Mesothelial cell of epicardium (in vitro differentiated cells): ENCODE results near the gene PATZ1. TPM values are rescaled to one million over a fixed set of nuclear protein-coding genes. Genes with fewer than 3 reads are reported as not detected.

Source experiments
- DNase-seq, 2 experiments: peaks; one replicate each; pipeline ENCODE4 v3.0.0; 2021; ENCODE audit warnings: low spot score in 2 of 2; ENCODE audit not compliant: unreplicated experiment in 2 of 2
- H3K27ac Mint-ChIP-seq: 2 replicates; pipeline ENCODE4 v1.8.0; 2021; ENCODE audit warnings: mixed read lengths
- H3K27me3 Mint-ChIP-seq: 2 replicates; pipeline ENCODE4 v1.8.0; 2021; ENCODE audit warnings: low read depth, mixed read lengths
- H3K36me3 Mint-ChIP-seq: 2 replicates; pipeline ENCODE4 v1.8.0; 2021; ENCODE audit warnings: mixed read lengths
- H3K4me1 Mint-ChIP-seq: 2 replicates; pipeline ENCODE4 v1.8.0; 2021; ENCODE audit warnings: mixed read lengths
- H3K4me3 Mint-ChIP-seq: 2 replicates; pipeline ENCODE4 v1.8.0; 2021; ENCODE audit warnings: mild to moderate bottlenecking, moderate library complexity, mixed read lengths
- H3K9me3 Mint-ChIP-seq: 2 replicates; pipeline ENCODE4 v1.8.0; 2021; ENCODE audit warnings: mixed read lengths
- total RNA-seq: library from RNA; stranded (reverse); gene quantifications from 3 replicates; pipeline ENCODE4 v1.2.1, GENCODE V29; 2021
- TF ChIP-seq, protein P1 (sequence below): fragments of 200-600 bp; sonication (generic); IDR thresholded peaks from one replicate; pipeline ENCODE4 v1.5.0; 2021; ENCODE audit warnings: antibody characterized with exemption; ENCODE audit not compliant: unreplicated experiment

PATZ1 gene
- total RNA-seq, 1 donor from 2014 or later, result 70.9 TPM

DNA sequence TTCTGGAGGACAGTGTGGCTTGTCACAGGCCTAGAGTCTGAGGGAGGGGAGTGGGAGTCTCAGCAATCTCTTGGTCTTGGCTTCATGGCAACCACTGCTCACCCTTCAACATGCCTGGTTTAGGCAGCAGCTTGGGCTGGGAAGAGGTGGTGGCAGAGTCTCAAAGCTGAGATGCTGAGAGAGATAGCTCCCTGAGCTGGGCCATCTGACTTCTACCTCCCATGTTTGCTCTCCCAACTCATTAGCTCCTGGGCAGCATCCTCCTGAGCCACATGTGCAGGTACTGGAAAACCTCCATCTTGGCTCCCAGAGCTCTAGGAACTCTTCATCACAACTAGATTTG lies 66.8 kb downstream of the PATZ1 start:
- H3K27me3 Mint-ChIP-seq, result no peaks in the 10 kb centered on the region
- no peak overlapping the region for H3K27ac Mint-ChIP-seq
- no peak overlapping the region for H3K4me3 Mint-ChIP-seq
- H3K36me3 Mint-ChIP-seq, result peaks cover 7% of the 10 kb centered on the region
- peaks cover 8% of the 10 kb centered on the region for H3K4me1 Mint-ChIP-seq
- no peak for DNase-seq
- no peaks in the 10 kb centered on the region for H3K9me3 Mint-ChIP-seq
- TF ChIP-seq, protein P1, sequence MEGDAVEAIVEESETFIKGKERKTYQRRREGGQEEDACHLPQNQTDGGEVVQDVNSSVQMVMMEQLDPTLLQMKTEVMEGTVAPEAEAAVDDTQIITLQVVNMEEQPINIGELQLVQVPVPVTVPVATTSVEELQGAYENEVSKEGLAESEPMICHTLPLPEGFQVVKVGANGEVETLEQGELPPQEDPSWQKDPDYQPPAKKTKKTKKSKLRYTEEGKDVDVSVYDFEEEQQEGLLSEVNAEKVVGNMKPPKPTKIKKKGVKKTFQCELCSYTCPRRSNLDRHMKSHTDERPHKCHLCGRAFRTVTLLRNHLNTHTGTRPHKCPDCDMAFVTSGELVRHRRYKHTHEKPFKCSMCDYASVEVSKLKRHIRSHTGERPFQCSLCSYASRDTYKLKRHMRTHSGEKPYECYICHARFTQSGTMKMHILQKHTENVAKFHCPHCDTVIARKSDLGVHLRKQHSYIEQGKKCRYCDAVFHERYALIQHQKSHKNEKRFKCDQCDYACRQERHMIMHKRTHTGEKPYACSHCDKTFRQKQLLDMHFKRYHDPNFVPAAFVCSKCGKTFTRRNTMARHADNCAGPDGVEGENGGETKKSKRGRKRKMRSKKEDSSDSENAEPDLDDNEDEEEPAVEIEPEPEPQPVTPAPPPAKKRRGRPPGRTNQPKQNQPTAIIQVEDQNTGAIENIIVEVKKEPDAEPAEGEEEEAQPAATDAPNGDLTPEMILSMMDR, result no peak

DNA sequence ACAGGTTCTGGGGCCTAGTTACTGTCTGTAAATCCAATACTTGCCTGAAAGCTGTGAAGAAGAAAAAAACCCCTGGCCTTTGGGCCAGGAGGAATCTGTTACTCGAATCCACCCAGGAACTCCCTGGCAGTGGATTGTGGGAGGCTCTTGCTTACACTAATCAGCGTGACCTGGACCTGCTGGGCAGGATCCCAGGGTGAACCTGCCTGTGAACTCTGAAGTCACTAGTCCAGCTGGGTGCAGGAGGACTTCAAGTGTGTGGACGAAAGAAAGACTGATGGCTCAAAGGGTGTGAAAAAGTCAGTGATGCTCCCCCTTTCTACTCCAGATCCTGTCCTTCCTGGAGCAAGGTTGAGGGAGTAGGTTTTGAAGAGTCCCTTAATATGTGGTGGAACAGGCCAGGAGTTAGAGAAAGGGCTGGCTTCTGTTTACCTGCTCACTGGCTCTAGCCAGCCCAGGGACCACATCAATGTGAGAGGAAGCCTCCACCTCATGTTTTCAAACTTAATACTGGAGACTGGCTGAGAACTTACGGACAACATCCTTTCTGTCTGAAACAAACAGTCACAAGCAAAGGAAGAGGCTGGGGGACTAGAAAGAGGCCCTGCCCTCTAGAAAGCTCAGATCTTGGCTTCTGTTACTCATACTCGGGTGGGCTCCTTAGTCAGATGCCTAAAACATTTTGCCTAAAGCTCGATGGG lies 67.4 kb downstream of the PATZ1 start:
- Mint-ChIP-seq H3K9me3 (no peaks in the 10 kb centered on the region), H3K36me3 (peaks cover 11% of the 10 kb centered on the region), H3K4me1 (peaks cover 8% of the 10 kb centered on the region), H3K4me3 (no peak overlapping the region), H3K27ac (peak overlapping the region; percentile 41), H3K27me3 (no peaks in the 10 kb centered on the region)
- DNase-seq, result no peak
- TF ChIP-seq, protein P1, result no peak

DNA sequence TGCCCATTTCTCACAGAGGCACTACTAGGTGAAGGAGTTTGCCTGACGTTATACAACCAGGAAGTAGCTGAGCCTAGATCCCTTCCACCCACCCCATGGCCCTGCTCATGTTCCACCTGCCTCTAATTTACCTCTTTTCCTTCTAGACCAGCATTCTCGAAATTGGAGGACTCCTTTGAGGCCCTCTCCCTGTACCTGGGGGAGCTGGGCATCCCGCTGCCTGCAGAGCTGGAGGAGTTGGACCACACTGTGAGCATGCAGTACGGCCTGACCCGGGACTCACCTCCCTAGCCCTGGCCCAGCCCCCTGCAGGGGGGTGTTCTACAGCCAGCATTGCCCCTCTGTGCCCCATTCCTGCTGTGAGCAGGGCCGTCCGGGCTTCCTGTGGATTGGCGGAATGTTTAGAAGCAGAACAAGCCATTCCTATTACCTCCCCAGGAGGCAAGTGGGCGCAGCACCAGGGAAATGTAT lies 68.0 kb downstream of the PATZ1 start:
- Mint-ChIP-seq H3K36me3 (peaks cover 15% of the 10 kb centered on the region), H3K9me3 (no peaks in the 10 kb centered on the region), H3K27me3 (no peaks in the 10 kb centered on the region), H3K4me3 (no peak overlapping the region), H3K27ac (no peak overlapping the region), H3K4me1 (peaks cover 8% of the 10 kb centered on the region)
- no peak for DNase-seq
- TF ChIP-seq, protein P1, result no peak

DNA sequence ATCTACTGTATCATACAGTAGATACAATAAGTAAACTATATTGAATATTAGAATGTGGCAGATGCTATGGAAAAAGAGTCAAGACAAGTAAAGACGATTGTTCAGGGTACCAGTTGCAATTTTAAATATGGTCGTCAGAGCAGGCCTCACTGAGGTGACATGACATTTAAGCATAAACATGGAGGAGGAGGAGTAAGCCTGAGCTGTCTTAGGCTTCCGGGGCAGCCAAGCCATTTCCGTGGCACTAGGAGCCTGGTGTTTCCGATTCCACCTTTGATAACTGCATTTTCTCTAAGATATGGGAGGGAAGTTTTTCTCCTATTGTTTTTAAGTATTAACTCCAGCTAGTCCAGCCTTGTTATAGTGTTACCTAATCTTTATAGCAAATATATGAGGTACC lies 68.4 kb downstream of the PATZ1 start:
- TF ChIP-seq, protein P1, result no peak
- Mint-ChIP-seq H3K9me3 (no peaks in the 10 kb centered on the region), H3K36me3 (peaks cover 16% of the 10 kb centered on the region), H3K27ac (no peak overlapping the region), H3K4me1 (peaks cover 8% of the 10 kb centered on the region), H3K4me3 (no peak overlapping the region), H3K27me3 (no peaks in the 10 kb centered on the region)
- no peak for DNase-seq

DNA sequence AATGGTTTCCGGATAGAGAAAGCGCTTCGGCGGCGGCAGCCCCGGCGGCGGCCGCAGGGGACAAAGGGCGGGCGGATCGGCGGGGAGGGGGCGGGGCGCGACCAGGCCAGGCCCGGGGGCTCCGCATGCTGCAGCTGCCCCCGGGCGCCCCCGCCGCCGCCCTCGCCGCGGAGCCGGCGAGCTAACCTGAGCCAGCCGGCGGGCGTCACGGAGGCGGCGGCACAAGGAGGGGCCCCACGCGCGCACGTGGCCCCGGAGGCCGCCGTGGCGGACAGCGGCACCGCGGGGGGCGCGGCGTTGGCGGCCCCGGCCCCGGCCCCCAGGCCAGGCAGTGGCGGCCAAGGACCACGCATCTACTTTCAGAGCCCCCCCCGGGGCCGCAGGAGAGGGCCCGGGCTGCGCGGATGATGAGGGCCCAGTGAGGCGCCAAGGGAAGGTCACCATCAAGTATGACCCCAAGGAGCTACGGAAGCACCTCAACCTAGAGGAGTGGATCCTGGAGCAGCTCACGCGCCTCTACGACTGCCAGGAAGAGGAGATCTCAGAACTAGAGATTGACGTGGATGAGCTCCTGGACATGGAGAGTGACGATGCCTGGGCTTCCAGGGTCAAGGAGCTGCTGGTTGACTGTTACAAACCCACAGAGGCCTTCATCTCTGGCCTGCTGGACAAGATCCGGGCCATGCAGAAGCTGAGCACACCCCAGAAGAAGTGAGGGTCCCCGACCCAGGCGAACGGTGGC lies 69.5 kb downstream of the PATZ1 start:
- peaks cover 21% of the 10 kb centered on the region for H3K36me3 Mint-ChIP-seq
- peaks cover 8% of the 10 kb centered on the region for H3K4me1 Mint-ChIP-seq
- no peak for DNase-seq

More for the DNA sequence above, 69.5 kb downstream of the PATZ1 start:
- Mint-ChIP-seq H3K27me3 (no peaks in the 10 kb centered on the region), H3K4me3 (no peak overlapping the region), H3K27ac (no peak overlapping the region), H3K9me3 (no peaks in the 10 kb centered on the region)
- TF ChIP-seq, protein P1, result no peak

Other genes with a start within 250 kb of the PATZ1 start
- gene SELENOM, start 238.8 kb downstream of the PATZ1 start, total RNA-seq, result 38.8 to 40.9 TPM (median 39.7 TPM) in 3 replicates
- 8.6 to 10.8 TPM (median 9.3 TPM) in 3 replicates for gene INPP5J, start 223.4 kb downstream of the PATZ1 start, total RNA-seq
- gene PLA2G3, start 205.8 kb downstream of the PATZ1 start, total RNA-seq, result 0.11 to 0.29 TPM (median 0.20 TPM) in 3 replicates
- 27.4 to 28.6 TPM (median 27.8 TPM) in 3 replicates for gene RNF185, start 186.2 kb downstream of the PATZ1 start, total RNA-seq
- 109 to 121 TPM (median 117 TPM) in 3 replicates for gene LIMK2, start 134.0 kb downstream of the PATZ1 start, total RNA-seq
- 16.9 to 19.1 TPM (median 17.4 TPM) in 3 replicates for gene PIK3IP1, start 53.9 kb downstream of the PATZ1 start, total RNA-seq
- gene DRG1, start 53.3 kb upstream of the PATZ1 start, total RNA-seq, result 57.8 to 62.9 TPM (median 59.1 TPM) in 3 replicates
- gene EIF4ENIF1, start 143.5 kb upstream of the PATZ1 start, total RNA-seq, result 41.0 to 44.4 TPM (median 44.1 TPM) in 3 replicates
- 38.7 to 46.1 TPM (median 45.7 TPM) in 3 replicates for gene SFI1, start 150.2 kb upstream of the PATZ1 start, total RNA-seq